KOPT-K1 (cell line): ENCODE measurements around the gene RAB30.
"Not testable (repeated sequence)": the region's sequence is repeated elsewhere in the genome, so short reads cannot be mapped to it uniquely, and the experiment has no call there.

Experiments used
- H3K27ac ChIP-seq: fragments of 200-600 bp; sonication (generic); 2 replicates; pipeline ENCODE4 v1.5.1; 2016; ENCODE audit warnings: antibody characterized with exemption, mild to moderate bottlenecking, low read depth, low read length; ENCODE audit not compliant: poor library complexity, severe bottlenecking
- H3K36me3 ChIP-seq: fragments of 200-600 bp; sonication (generic); 2 replicates; pipeline ENCODE4 v1.5.1; 2017; ENCODE audit warnings: antibody characterized with exemption, mild to moderate bottlenecking, low read length, moderate library complexity; ENCODE audit not compliant: insufficient read depth
- H3K9me3 ChIP-seq: fragments of 200-600 bp; sonication (generic); 2 replicates; pipeline ENCODE4 v1.5.1; 2017; ENCODE audit warnings: antibody characterized with exemption, low read length, mild to moderate bottlenecking; ENCODE audit not compliant: insufficient read depth, poor library complexity, severe bottlenecking

The RAB30 gene

GRCh38 chr11:83014951-83015350 lies 56.7 kb downstream of the RAB30 start:
- Histone ChIP-seq H3K36me3 (no peaks in the 10 kb centered on the region), H3K27ac (no peak overlapping the region), H3K9me3 (no peaks in the 10 kb centered on the region)

GRCh38 chr11:83012168-83013067 lies 59.3 kb downstream of the RAB30 start:
- Histone ChIP-seq H3K9me3 (no peaks in the 10 kb centered on the region), H3K27ac (no peak overlapping the region), H3K36me3 (no peaks in the 10 kb centered on the region)

- no peaks in the 10 kb centered on the region for H3K9me3 ChIP-seq
- H3K27ac ChIP-seq, result no peak overlapping the region
- H3K36me3 ChIP-seq, result no peaks in the 10 kb centered on the region
Observed at GRCh38 chr11:83011333-83012167, 60.1 kb downstream of the RAB30 start.

- H3K27ac ChIP-seq, result no peak overlapping the region
- H3K36me3 ChIP-seq, result no peaks in the 10 kb centered on the region
- no peaks in the 10 kb centered on the region for H3K9me3 ChIP-seq
Observed at GRCh38 chr11:83009999-83010398, 61.7 kb downstream of the RAB30 start.

GRCh38 chr11:83009136-83009535 lies 62.6 kb downstream of the RAB30 start:
- H3K27ac ChIP-seq, H3K36me3 ChIP-seq, H3K9me3 ChIP-seq: not testable (repeated sequence)

- Histone ChIP-seq H3K9me3 (no peaks in the 10 kb centered on the region), H3K36me3 (no peaks in the 10 kb centered on the region), H3K27ac (no peak overlapping the region)
Observed at GRCh38 chr11:83008581-83008923, 63.1 kb downstream of the RAB30 start.

GRCh38 chr11:83007909-83008580 lies 63.7 kb downstream of the RAB30 start:
- H3K27ac ChIP-seq, result no peak overlapping the region

GRCh38 chr11:83007477-83007876 lies 64.2 kb downstream of the RAB30 start:
- Histone ChIP-seq H3K36me3 (no peaks in the 10 kb centered on the region), H3K9me3 (no peaks in the 10 kb centered on the region), H3K27ac (no peak overlapping the region)

More at GRCh38 chr11:83007909-83008580, 63.7 kb downstream of the RAB30 start:
- Histone ChIP-seq H3K36me3 (no peaks in the 10 kb centered on the region), H3K9me3 (no peaks in the 10 kb centered on the region)

GRCh38 chr11:83006877-83007330 lies 64.8 kb downstream of the RAB30 start:
- H3K36me3 ChIP-seq, result no peaks in the 10 kb centered on the region
- no peaks in the 10 kb centered on the region for H3K9me3 ChIP-seq
- H3K27ac ChIP-seq, result no peak overlapping the region

GRCh38 chr11:83004746-83005556 lies 66.7 kb downstream of the RAB30 start:
- no peaks in the 10 kb centered on the region for H3K36me3 ChIP-seq
- H3K9me3 ChIP-seq, result no peaks in the 10 kb centered on the region
- no peak overlapping the region for H3K27ac ChIP-seq

- Histone ChIP-seq H3K9me3 (no peaks in the 10 kb centered on the region), H3K36me3 (no peaks in the 10 kb centered on the region), H3K27ac (no peak overlapping the region)
Observed at GRCh38 chr11:83002522-83002921, 69.2 kb downstream of the RAB30 start.

GRCh38 chr11:83002053-83002452 lies 69.6 kb downstream of the RAB30 start:
- H3K36me3 ChIP-seq, result no peaks in the 10 kb centered on the region
- no peaks in the 10 kb centered on the region for H3K9me3 ChIP-seq
- H3K27ac ChIP-seq, result no peak overlapping the region

GRCh38 chr11:83000381-83000780 lies 71.3 kb downstream of the RAB30 start:
- Histone ChIP-seq H3K9me3 (no peaks in the 10 kb centered on the region), H3K27ac (no peak overlapping the region), H3K36me3 (no peaks in the 10 kb centered on the region)

- H3K36me3 ChIP-seq, result no peaks in the 10 kb centered on the region
- H3K27ac ChIP-seq, result no peak overlapping the region
- no peaks in the 10 kb centered on the region for H3K9me3 ChIP-seq
Observed at GRCh38 chr11:82999232-82999631, 72.5 kb downstream of the RAB30 start.
